PC-3 (cell line): ENCODE results near the gene KIR3DL1. TPM values are rescaled to one million over a fixed set of nuclear protein-coding genes. Genes with fewer than 3 reads are reported as not detected.
"Not testable (repeated sequence)": the region's sequence is repeated elsewhere in the genome, so short reads cannot be mapped to it uniquely, and the experiment has no call there.

Experiments
- ATAC-seq: fragments of 200-7000 bp; cut with Tn5 transposase; 2 replicates; pipeline ENCODE4 v1.9.1; 2020; ENCODE audit warnings: mild to moderate bottlenecking, moderate library complexity
- BruUV-seq: library from RNA; stranded (reverse); fragments of 400-500 nt; replicated peaks from 2 replicates; lab custom pipeline; 2021; lab: Mats Ljungman, UMichigan
- CTCF ChIA-PET: fragments of 300-600 bp; sonication (Branson Sonifier 250); formaldehyde crosslinking; loops from one replicate; lab custom pipeline; 2022; ENCODE audit warnings: antibody characterized with exemption; lab: Charles Lee
- POLR2A ChIA-PET: fragments of 300-600 bp; sonication (Branson Sonifier 250); formaldehyde crosslinking; loops from one replicate; lab custom pipeline; 2022; ENCODE audit warnings: antibody characterized with exemption; ENCODE audit not compliant: unreplicated experiment; lab: Charles Lee
- DNase-seq: peaks from one replicate; pipeline ENCODE4 v3.0.0-alpha.2; 2015
- H2AFZ ChIP-seq: fragments of 300-600 bp; sonication (generic); 2 replicates; pipeline ENCODE4 v1.6.0; 2016; ENCODE audit warnings: antibody characterized with exemption, low read length
- H3F3A ChIP-seq: fragments of 300-600 bp; sonication (generic); one replicate; pipeline ENCODE4 v1.6.0; 2017; ENCODE audit warnings: antibody characterized with exemption, low read length, control low read depth, mild to moderate bottlenecking; ENCODE audit not compliant: unreplicated experiment
- H3K27ac ChIP-seq: fragments of 300-600 bp; sonication (generic); 2 replicates; pipeline ENCODE4 v1.5.1; 2016; ENCODE audit warnings: mild to moderate bottlenecking, low read length
- H3K27me3 ChIP-seq: fragments of 300-600 bp; sonication (generic); 2 replicates; pipeline ENCODE4 v1.6.1; 2016; ENCODE audit warnings: low read length, mixed read lengths
- H3K36me3 ChIP-seq: fragments of 300-600 bp; sonication (generic); 2 replicates; pipeline ENCODE4 v1.6.1; 2016; ENCODE audit warnings: low read depth, mixed run types, low read length, mixed read lengths
- H3K4me1 ChIP-seq: fragments of 300-600 bp; sonication (generic); 2 replicates; pipeline ENCODE4 v1.5.1; 2016; ENCODE audit warnings: low read length; ENCODE audit not compliant: insufficient read depth
- H3K4me2 ChIP-seq: fragments of 300-600 bp; sonication (generic); 2 replicates; pipeline ENCODE4 v1.6.0; 2016; ENCODE audit warnings: low read length
- H3K4me3 ChIP-seq: fragments of 300-600 bp; sonication (generic); 2 replicates; pipeline ENCODE4 v1.5.1; 2016; ENCODE audit warnings: mild to moderate bottlenecking, low read length, mixed read lengths
- H3K79me2 ChIP-seq: fragments of 300-600 bp; sonication (generic); 2 replicates; pipeline ENCODE4 v1.6.1; 2017; ENCODE audit warnings: low read length, mixed read lengths
- H3K9ac ChIP-seq: fragments of 300-600 bp; sonication (generic); 2 replicates; pipeline ENCODE4 v1.6.0; 2016; ENCODE audit warnings: mild to moderate bottlenecking, low read length
- H3K9me2 ChIP-seq: fragments of 300-600 bp; sonication (generic); replicated peaks from 2 replicates; pipeline ENCODE4 v1.6.1; 2016; ENCODE audit warnings: mixed run types, low read length, mixed read lengths
- H3K9me3 ChIP-seq: fragments of 300-600 bp; sonication (generic); 2 replicates; pipeline ENCODE4 v1.6.1; 2016; ENCODE audit warnings: low read length, mixed read lengths
- H4K20me1 ChIP-seq: fragments of 300-600 bp; sonication (generic); 2 replicates; pipeline ENCODE4 v1.6.1; 2016; ENCODE audit warnings: low read length, mixed read lengths
- EZH2 ChIP-seq: fragments of 300-600 bp; sonication (generic); IDR thresholded peaks from one replicate; pipeline ENCODE4 v1.6.1; 2017; ENCODE audit warnings: antibody characterized with exemption, mild to moderate bottlenecking, low read length; ENCODE audit not compliant: unreplicated experiment
- EZH2phosphoT487 ChIP-seq: fragments of 300-600 bp; sonication (generic); IDR thresholded peaks from 2 replicates; pipeline ENCODE4 v1.6.1; 2018; ENCODE audit warnings: mild to moderate bottlenecking, antibody characterized with exemption, low read length, borderline replicate concordance
- intact Hi-C: fragments of 100-400 bp; cut with micrococcal nuclease; formaldehyde crosslinking; loops from 2 replicates; pipeline ENCODE4 v1.9.0; 2023
- total RNA-seq: library from RNA; depleted of rRNA; stranded (reverse); fragments of >200 nt; gene quantifications from 2 replicates; pipeline ENCODE4 v1.2.3, GENCODE V29; 2014
- TF ChIP-seq, protein P1 (sequence below): fragments of 300-600 bp; sonication (generic); conservative IDR thresholded peaks from 2 replicates; pipeline ENCODE4 v1.5.1; 2017; ENCODE audit warnings: antibody characterized with exemption, low read depth, mild to moderate bottlenecking, low read length

The KIR3DL1 gene
- total RNA-seq, 1 experiment from 2014 or later: not detected

DNA sequence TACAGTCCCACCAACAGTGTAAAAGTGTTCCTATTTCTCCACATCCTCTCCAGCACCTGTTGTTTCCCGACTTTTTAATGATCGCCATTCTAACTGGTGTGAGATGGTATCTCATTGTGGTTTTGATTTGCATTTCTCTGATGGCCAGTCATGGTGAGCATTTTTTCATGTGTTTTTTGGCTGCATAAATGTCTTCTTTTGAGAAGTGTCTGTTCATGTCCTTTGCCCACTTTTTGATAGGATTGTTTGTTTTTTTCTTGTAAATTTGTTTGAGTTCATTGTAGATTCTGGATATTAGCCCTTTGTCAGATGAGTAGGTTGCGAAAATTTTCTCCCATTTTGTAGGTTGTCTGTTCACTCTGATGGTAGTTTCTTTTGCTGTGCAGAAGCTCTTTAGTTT, 47.2 kb downstream of the KIR3DL1 start:
- ATAC-seq, POLR2A ChIA-PET, H3K9me3 ChIP-seq, DNase-seq, H3K4me2 ChIP-seq, H3K9ac ChIP-seq, H3K4me1 ChIP-seq, H4K20me1 ChIP-seq, intact Hi-C loops, CTCF ChIA-PET, H3K4me3 ChIP-seq, H3K9me2 ChIP-seq, H3F3A ChIP-seq, BruUV-seq, H2AFZ ChIP-seq, H3K79me2 ChIP-seq, H3K27ac ChIP-seq, H3K36me3 ChIP-seq: not testable (repeated sequence)
- peaks cover 39% of the 10 kb centered on the region for H3K27me3 ChIP-seq

- BruUV-seq: no TSS peak
- H3K27ac ChIP-seq: no peak overlapping the region
- TF ChIP-seq, protein P1, sequence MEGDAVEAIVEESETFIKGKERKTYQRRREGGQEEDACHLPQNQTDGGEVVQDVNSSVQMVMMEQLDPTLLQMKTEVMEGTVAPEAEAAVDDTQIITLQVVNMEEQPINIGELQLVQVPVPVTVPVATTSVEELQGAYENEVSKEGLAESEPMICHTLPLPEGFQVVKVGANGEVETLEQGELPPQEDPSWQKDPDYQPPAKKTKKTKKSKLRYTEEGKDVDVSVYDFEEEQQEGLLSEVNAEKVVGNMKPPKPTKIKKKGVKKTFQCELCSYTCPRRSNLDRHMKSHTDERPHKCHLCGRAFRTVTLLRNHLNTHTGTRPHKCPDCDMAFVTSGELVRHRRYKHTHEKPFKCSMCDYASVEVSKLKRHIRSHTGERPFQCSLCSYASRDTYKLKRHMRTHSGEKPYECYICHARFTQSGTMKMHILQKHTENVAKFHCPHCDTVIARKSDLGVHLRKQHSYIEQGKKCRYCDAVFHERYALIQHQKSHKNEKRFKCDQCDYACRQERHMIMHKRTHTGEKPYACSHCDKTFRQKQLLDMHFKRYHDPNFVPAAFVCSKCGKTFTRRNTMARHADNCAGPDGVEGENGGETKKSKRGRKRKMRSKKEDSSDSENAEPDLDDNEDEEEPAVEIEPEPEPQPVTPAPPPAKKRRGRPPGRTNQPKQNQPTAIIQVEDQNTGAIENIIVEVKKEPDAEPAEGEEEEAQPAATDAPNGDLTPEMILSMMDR: no peak
- TF ChIP-seq EZH2phosphoT487 (no peak), EZH2 (no peak)
- H3K9ac ChIP-seq: no peak overlapping the region
- DNase-seq: no peak
- no peak for ATAC-seq
- H3K9me3 ChIP-seq: no peaks in the 10 kb centered on the region
- H3K9me2 ChIP-seq: no peaks in the 10 kb centered on the region
- H3K4me3 ChIP-seq: no peak overlapping the region
- ChIA-PET POLR2A (no interaction called here), CTCF (no interaction called here)
- no peaks in the 10 kb centered on the region for H3F3A ChIP-seq
- H3K4me2 ChIP-seq: no peak overlapping the region
- H2AFZ ChIP-seq: no peak overlapping the region
- H3K36me3 ChIP-seq: no peaks in the 10 kb centered on the region
- no peaks in the 10 kb centered on the region for H3K4me1 ChIP-seq
- intact Hi-C loops: no loop called here
- no peaks in the 10 kb centered on the region for H3K79me2 ChIP-seq
- H3K27me3 ChIP-seq: peaks cover 53% of the 10 kb centered on the region
- no peaks in the 10 kb centered on the region for H4K20me1 ChIP-seq
These were observed 55.4 kb downstream of the KIR3DL1 start for GRCh38 chr19:54871696-54872095.

DNA sequence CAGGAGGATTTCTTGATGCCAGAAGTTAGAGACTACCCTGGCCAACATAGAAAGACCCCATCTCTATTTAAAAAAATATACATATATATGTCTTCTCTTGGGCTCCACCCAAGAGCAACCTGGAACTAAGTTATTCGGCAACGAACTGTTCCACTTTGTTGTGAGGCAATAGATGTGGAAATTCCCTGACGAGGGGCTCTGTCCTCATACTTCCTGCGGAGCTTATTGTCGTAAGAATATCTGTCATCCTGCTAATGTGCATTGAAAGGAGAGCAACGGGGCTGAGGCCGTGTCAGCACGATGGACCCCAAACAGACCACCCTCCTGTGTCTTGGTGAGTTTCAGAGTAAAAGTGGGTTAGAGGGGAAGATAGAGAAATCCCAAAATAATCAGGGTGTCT, 57.7 kb downstream of the KIR3DL1 start, which contains the start of gene FCAR:
Gene FCAR, plus strand, starts transcription at position 246 of the 400 bp plus-strand sequence. Its CDS starts 55 bp downstream, at position 301.
- ATAC-seq: no peak
- Histone ChIP-seq H3K27ac (no peak within 1 kb of the TSS), H3K4me2 (no peak within 1 kb of the TSS), H3K27me3 (peaks cover 64% of the 10 kb centered on the region), H3K79me2 (no peaks in the 10 kb centered on the region), H3K9ac (no peak within 1 kb of the TSS), H3F3A (no peaks in the 10 kb centered on the region), H4K20me1 (no peaks in the 10 kb centered on the region), H3K9me3 (no peaks in the 10 kb centered on the region), H2AFZ (no peak within 1 kb of the TSS), H3K4me3 (no peak within 1 kb of the TSS), H3K36me3 (no peaks in the 10 kb centered on the region), H3K9me2 (no peaks in the 10 kb centered on the region), H3K4me1 (no peaks in the 10 kb centered on the region)
- POLR2A ChIA-PET: no interaction called here
- no TSS peak for BruUV-seq
- CTCF ChIA-PET: no interaction called here
- TF ChIP-seq EZH2 (no peak), EZH2phosphoT487 (no peak)
- TF ChIP-seq, protein P1: no peak
- DNase-seq: no peak
- intact Hi-C loops: no loop called here
